Activated T-helper 1 cell treated with Interleukin-2 at 50 U/mL for 16 hours (primary cell): ENCODE measurements around the gene UBAC1.
"Not testable (repeated sequence)": the region's sequence is repeated elsewhere in the genome, so short reads cannot be mapped to it uniquely, and the experiment has no call there.

Source experiments
- DNase-seq: peaks from one replicate; pipeline ENCODE4 v3.0.0-alpha.2; 2020; ENCODE audit warnings: low read depth

The UBAC1 gene

GRCh38 chr9:135901031-135901758 is 60.0 kb downstream of the UBAC1 start:
- no peak for DNase-seq

- DNase-seq: no peak
These were observed 62.4 kb downstream of the UBAC1 start for GRCh38 chr9:135898634-135899407.

- DNase-seq: no peak
These were observed 64.5 kb downstream of the UBAC1 start for GRCh38 chr9:135896626-135897025.

GRCh38 chr9:135896205-135896604 is 65.0 kb downstream of the UBAC1 start:
- no peak for DNase-seq

DNA sequence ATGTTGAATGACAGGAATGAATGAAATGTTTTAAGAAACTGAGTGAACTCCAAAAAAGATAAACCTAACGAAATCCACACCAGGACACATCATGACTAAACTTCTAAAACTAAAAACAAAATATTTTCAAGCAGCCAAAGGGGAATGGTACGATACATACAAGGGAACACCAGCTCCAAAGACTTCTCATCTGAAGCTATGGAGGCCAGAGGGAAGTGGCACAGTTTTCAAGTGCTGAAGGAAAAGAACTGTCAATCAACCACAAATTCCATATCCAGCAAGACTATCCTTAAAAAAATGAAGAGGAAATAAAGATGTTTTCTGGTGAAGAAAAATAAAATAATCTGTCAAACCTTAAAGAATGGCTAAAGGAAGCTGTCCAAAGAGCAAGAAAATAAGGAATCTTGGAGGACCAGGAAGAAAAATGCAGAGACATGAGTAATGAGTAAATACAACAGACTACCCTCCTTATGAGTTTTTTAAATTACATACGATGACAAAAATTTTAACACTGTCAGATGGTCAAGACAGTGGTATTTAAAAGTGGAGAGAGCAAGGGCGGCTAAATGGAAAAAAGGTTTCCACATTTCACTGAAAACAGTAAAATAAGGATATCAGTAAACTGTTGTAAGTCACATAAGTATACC is 65.8 kb downstream of the UBAC1 start:
- DNase-seq: no peak

- no peak for DNase-seq
These were observed 68.1 kb downstream of the UBAC1 start for GRCh38 chr9:135893104-135893503.

- DNase-seq: not testable (repeated sequence)
These were observed 68.8 kb downstream of the UBAC1 start for GRCh38 chr9:135892327-135892726.

- no peak for DNase-seq
These were observed 70.0 kb downstream of the UBAC1 start for GRCh38 chr9:135891027-135891631.

GRCh38 chr9:135890190-135891026 is 70.8 kb downstream of the UBAC1 start:
- DNase-seq: no peak

GRCh38 chr9:135889564-135890189 is 71.5 kb downstream of the UBAC1 start:
- DNase-seq: no peak

GRCh38 chr9:135888766-135889394 is 72.3 kb downstream of the UBAC1 start:
- no peak for DNase-seq

- no peak for DNase-seq
These were observed 72.9 kb downstream of the UBAC1 start for GRCh38 chr9:135888126-135888765.

DNA sequence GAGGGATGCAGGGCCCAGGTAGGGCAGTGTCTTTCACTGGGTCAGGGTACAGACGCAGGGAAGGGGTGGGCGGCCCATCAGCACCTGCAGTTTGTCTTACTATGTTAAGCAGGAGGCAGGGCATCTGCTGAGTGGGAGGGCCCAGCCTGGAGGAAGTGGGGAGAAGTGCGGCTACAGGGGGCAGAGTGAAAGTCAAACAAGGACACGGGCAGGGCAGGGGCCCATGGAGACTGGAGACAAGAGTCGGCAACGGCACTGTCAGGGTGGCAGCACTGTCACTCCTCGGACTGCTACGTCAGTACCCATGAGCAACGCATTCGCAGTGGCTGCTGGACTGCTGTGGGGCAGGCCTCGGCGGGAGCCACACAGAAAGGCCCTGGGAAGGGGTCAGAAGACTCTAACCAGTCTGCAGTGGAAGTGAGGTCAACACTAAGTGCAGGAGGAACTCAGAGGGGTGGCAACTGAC is 73.6 kb downstream of the UBAC1 start:
- peak; percentile 35 for DNase-seq

DNA sequence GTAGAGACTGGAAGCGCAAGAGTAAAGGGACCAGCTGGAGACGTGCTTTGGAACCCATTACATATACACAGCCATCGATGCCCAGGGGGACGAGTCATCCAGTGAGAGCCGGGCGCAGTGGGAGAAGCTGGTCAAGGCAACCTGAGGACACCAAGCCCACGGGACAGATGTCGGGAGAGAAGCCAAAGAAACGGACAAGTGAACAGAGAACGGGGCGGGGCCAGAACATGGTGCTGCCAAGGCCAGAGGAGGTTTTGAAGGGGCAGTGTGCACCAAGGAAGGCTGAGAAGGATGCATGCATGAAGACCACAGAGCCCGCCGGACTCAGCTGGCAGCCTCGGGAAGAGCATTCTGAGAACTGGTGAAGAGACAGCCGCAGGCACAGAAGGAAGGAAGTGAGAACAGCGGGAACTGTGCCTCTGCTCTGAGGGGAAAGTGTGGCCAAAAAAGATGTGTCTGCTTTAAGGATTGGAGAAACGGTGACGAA is 74.1 kb downstream of the UBAC1 start:
- DNase-seq: no peak

- no peak for DNase-seq
These were observed 74.8 kb downstream of the UBAC1 start for GRCh38 chr9:135886147-135886981.

DNA sequence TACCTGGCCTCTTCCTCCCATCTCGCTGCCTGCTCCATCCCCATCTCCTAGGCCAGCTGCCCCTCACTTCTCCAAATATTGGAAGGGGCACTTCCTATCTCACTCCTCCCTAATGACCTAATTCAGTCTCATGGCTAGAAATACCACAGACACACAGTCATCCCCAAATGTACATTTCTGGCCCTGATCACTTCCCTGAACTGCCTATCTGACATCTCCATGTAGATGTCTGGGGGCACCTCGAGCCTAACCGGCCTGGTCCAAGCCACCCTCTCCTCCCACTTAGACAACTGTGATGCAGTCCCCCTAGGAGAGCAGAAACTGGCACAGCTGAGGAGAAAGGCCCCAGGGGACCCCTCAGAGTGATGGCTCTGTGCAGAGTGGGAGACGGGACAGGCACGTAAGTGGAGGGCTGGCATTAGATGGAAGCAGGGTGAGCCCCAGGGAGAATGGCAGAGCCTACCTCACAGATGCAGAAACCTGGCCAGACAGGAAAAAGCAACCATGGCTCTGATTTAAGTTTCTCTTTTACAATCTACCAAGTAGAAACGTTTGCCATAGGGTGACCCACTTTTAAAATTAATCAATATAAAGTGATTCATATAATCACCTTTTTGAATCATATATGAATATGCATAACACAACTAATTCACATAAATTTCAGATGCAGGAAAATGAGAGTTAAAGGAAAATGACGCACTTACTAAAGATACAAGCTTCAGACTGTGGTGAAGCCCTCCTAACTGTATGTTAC is 75.9 kb downstream of the UBAC1 start:
- no peak for DNase-seq

GRCh38 chr9:135884328-135885035 is 76.7 kb downstream of the UBAC1 start:
- no peak for DNase-seq
